Measurements from ENCODE around the gene CIC.

DNA sequence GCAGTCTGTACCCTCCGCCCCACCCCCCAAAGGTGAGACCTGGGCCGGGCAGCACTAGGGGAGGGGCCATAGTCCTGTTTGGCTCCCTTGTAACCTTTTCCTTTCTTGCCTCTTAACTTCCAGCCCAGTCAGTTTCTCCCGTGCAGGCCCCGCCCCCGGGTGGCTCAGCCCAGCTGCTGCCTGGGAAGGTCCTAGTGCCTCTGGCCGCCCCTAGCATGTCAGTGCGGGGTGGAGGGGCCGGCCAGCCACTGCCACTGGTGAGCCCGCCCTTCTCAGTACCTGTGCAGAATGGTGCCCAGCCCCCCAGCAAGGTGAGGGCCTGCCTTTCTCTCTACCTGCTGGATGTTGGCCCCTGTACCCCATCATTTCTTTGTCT is 22.4 kb downstream of the CIC start:
- TF ChIP-seq CTCF (IDR thresholded peaks at IDR 0.05), result no peak; the same call in 1 of the 2 replicates
- no peak for TF ChIP-seq ZFX (IDR thresholded peaks at IDR 0.05; ENCODE audit: borderline replicate concordance)
